Neural cell (in vitro differentiated cells): ENCODE measurements around the gene TRMT1. TPM values are rescaled to one million over a fixed set of nuclear protein-coding genes. Genes with fewer than 3 reads are reported as not detected.

Experiments used
- H2AFZ ChIP-seq: fragments of 200-600, 300-800 bp; sonication (generic), shearing (Covaris generic); 2 replicates; pipeline ENCODE4 v1.6.0; 2014; ENCODE audit warnings: low read depth, mild to moderate bottlenecking, antibody characterized with exemption, low read length, moderate library complexity
- H3F3A ChIP-seq: fragments of 200-600 bp; shearing (Covaris generic); 2 replicates; pipeline ENCODE4 v1.6.1; 2016; ENCODE audit warnings: mild to moderate bottlenecking, moderate library complexity, mixed read lengths, antibody characterized with exemption, low read length; ENCODE audit not compliant: insufficient read depth, poor library complexity, severe bottlenecking
- H3K27ac ChIP-seq: fragments of 200-600, 300-800 bp; sonication (generic), shearing (Covaris generic); 2 replicates; pipeline ENCODE4 v1.5.1; 2014; ENCODE audit warnings: mild to moderate bottlenecking, low read length, moderate library complexity
- H3K27me3 ChIP-seq: fragments of 300-800, 200-600 bp; sonication (generic), shearing (Covaris generic); 2 replicates; pipeline ENCODE4 v1.6.0; 2014; ENCODE audit warnings: mild to moderate bottlenecking, low read depth, low read length, moderate library complexity; ENCODE audit not compliant: insufficient read depth
- H3K36me3 ChIP-seq: fragments of 300-800, 200-600 bp; sonication (generic), shearing (Covaris generic); 2 replicates; pipeline ENCODE4 v1.5.1; 2014; ENCODE audit warnings: mild to moderate bottlenecking, antibody characterized with exemption, low read length, moderate library complexity; ENCODE audit not compliant: insufficient read depth
- H3K4me2 ChIP-seq: fragments of 300-800, 200-600 bp; sonication (generic), shearing (Covaris generic); 2 replicates; pipeline ENCODE4 v1.6.0; 2014; ENCODE audit warnings: mild to moderate bottlenecking, low read length
- H3K4me3 ChIP-seq: fragments of 300-800, 200-600 bp; sonication (generic), shearing (Covaris generic); 2 replicates; pipeline ENCODE4 v1.5.1; 2014; ENCODE audit warnings: mild to moderate bottlenecking, low read length, moderate library complexity
- H3K79me2 ChIP-seq: fragments of 200-600 bp; shearing (Covaris generic); replicated peaks from 2 replicates; pipeline ENCODE4 v1.6.0; 2014; ENCODE audit warnings: mild to moderate bottlenecking, low read length, moderate library complexity; ENCODE audit not compliant: insufficient read depth
- H3K9ac ChIP-seq: fragments of 300-800, 200-600 bp; sonication (generic), shearing (Covaris generic); 2 replicates; pipeline ENCODE4 v1.6.1; 2016; ENCODE audit warnings: mild to moderate bottlenecking, low read length, mixed read lengths
- H3K9me2 ChIP-seq: fragments of 200-600 bp; shearing (Covaris generic); 2 replicates; pipeline ENCODE4 v1.6.1; 2016; ENCODE audit warnings: mild to moderate bottlenecking, low read length, mixed read lengths; ENCODE audit not compliant: insufficient read depth
- H3K9me3 ChIP-seq: fragments of 200-600, 300-800 bp; sonication (generic), shearing (Covaris generic); 2 replicates; pipeline ENCODE4 v1.6.1; 2016; ENCODE audit warnings: mild to moderate bottlenecking, mixed run types, low read length, moderate library complexity, mixed read lengths
- H4K20me1 ChIP-seq: fragments of 200-600 bp; shearing (Covaris generic); 2 replicates; pipeline ENCODE4 v1.6.1; 2016; ENCODE audit warnings: mild to moderate bottlenecking, mixed run types; ENCODE audit not compliant: insufficient read depth
- EP300 ChIP-seq: fragments of 450-650 bp; conservative IDR thresholded peaks from 2 replicates; pipeline ENCODE4 v1.6.1; 2014; ENCODE audit warnings: antibody characterized with exemption, mild to moderate bottlenecking, moderate library complexity; ENCODE audit not compliant: poor library complexity, severe bottlenecking
- EZH2 ChIP-seq: fragments of 200-600, 300-800 bp; shearing (Covaris generic), sonication (generic); IDR thresholded peaks from 2 replicates; pipeline ENCODE4 v1.6.1; 2014; ENCODE audit warnings: antibody characterized with exemption, low read length, borderline replicate concordance, mild to moderate bottlenecking; ENCODE audit not compliant: insufficient read depth, poor library complexity, severe bottlenecking
- MXI1 ChIP-seq: fragments of 450-650 bp; conservative IDR thresholded peaks from 2 replicates; pipeline ENCODE4 v1.6.1; 2014; ENCODE audit warnings: antibody characterized with exemption, mild to moderate bottlenecking; ENCODE audit not compliant: poor library complexity, severe bottlenecking
- POLR2AphosphoS5 ChIP-seq: IDR thresholded peaks from 2 replicates; pipeline ENCODE4 v1.6.1; 2012
- RAD21 ChIP-seq: fragments of 450-650 bp; conservative IDR thresholded peaks from 2 replicates; pipeline ENCODE4 v1.6.1; 2014; ENCODE audit warnings: antibody characterized with exemption, mild to moderate bottlenecking, moderate library complexity
- REST ChIP-seq: IDR thresholded peaks from 2 replicates; pipeline ENCODE4 v1.6.1; 2012; ENCODE audit warnings: borderline replicate concordance
- SMC3 ChIP-seq: fragments of 450-650 bp; conservative IDR thresholded peaks from 2 replicates; pipeline ENCODE4 v1.6.1; 2014; ENCODE audit warnings: antibody characterized with exemption, mild to moderate bottlenecking, moderate library complexity; ENCODE audit not compliant: poor library complexity
- TAF1 ChIP-seq: IDR thresholded peaks from 2 replicates; pipeline ENCODE4 v1.6.1; 2012; ENCODE audit warnings: low read depth
- polyA plus RNA-seq: library from polyadenylated mRNA; depleted of rRNA; stranded (reverse); fragments of >200 nt; gene quantifications from 2 replicates; pipeline ENCODE4 v1.2.3, GENCODE V29; 2014
- TF ChIP-seq, protein P1 (sequence below): fragments of 450-650 bp; IDR thresholded peaks from 2 replicates; pipeline ENCODE4 v1.5.1; 2014; ENCODE audit warnings: antibody characterized with exemption, mild to moderate bottlenecking, moderate library complexity; ENCODE audit not compliant: poor library complexity, severe bottlenecking

TRMT1 gene
- polyA plus RNA-seq, 1 donor from 2014 or later, result 94.4 TPM

GRCh38 chr19:13165162-13165997 lies 48.8 kb upstream of the TRMT1 start:
- Histone ChIP-seq H3K4me2 (no peak overlapping the region), H3K79me2 (no peaks in the 10 kb centered on the region), H2AFZ (no peak overlapping the region), H3K4me3 (no peak overlapping the region), H3F3A (no peaks in the 10 kb centered on the region), H4K20me1 (no peaks in the 10 kb centered on the region), H3K9me3 (no peaks in the 10 kb centered on the region), H3K27me3 (peaks cover 9% of the 10 kb centered on the region), H3K9ac (no peak overlapping the region), H3K36me3 (no peaks in the 10 kb centered on the region), H3K27ac (no peak overlapping the region), H3K9me2 (no peaks in the 10 kb centered on the region)
- TF ChIP-seq POLR2AphosphoS5 (no peak), EZH2 (no peak), REST (no peak), TAF1 (no peak), EP300 (no peak), SMC3 (no peak), MXI1 (no peak), RAD21 (no peak)
- TF ChIP-seq, protein P1, sequence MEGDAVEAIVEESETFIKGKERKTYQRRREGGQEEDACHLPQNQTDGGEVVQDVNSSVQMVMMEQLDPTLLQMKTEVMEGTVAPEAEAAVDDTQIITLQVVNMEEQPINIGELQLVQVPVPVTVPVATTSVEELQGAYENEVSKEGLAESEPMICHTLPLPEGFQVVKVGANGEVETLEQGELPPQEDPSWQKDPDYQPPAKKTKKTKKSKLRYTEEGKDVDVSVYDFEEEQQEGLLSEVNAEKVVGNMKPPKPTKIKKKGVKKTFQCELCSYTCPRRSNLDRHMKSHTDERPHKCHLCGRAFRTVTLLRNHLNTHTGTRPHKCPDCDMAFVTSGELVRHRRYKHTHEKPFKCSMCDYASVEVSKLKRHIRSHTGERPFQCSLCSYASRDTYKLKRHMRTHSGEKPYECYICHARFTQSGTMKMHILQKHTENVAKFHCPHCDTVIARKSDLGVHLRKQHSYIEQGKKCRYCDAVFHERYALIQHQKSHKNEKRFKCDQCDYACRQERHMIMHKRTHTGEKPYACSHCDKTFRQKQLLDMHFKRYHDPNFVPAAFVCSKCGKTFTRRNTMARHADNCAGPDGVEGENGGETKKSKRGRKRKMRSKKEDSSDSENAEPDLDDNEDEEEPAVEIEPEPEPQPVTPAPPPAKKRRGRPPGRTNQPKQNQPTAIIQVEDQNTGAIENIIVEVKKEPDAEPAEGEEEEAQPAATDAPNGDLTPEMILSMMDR, result no peak

- Histone ChIP-seq H2AFZ (no peak overlapping the region), H3K79me2 (no peaks in the 10 kb centered on the region), H3K4me3 (no peak overlapping the region), H3K27ac (no peak overlapping the region), H3F3A (no peaks in the 10 kb centered on the region), H3K4me2 (no peak overlapping the region), H3K9ac (peak overlapping the region; percentile 23), H4K20me1 (no peaks in the 10 kb centered on the region), H3K9me3 (no peaks in the 10 kb centered on the region), H3K36me3 (no peaks in the 10 kb centered on the region), H3K27me3 (peaks cover 9% of the 10 kb centered on the region), H3K9me2 (no peaks in the 10 kb centered on the region)
- TF ChIP-seq EP300, result no peak
- TF ChIP-seq RAD21, result no peak
- no peak for TF ChIP-seq REST
- TF ChIP-seq MXI1, result no peak
- TF ChIP-seq POLR2AphosphoS5, result no peak
- no peak for TF ChIP-seq SMC3
- TF ChIP-seq TAF1, result no peak
- TF ChIP-seq, protein P1, result no peak
- TF ChIP-seq EZH2, result no peak
Measured at GRCh38 chr19:13164343-13165161, 48.0 kb upstream of the TRMT1 start.
